K562 (cell line): ENCODE data around the gene GLT6D1. TPM values are rescaled to one million over a fixed set of nuclear protein-coding genes. Genes with fewer than 3 reads are reported as not detected.

Experiments
- ATAC-seq: fragments of 200-7000 bp; cut with Tn5 transposase; 3 replicates; pipeline ENCODE4 v1.9.1; 2020; ENCODE audit warnings: moderate library complexity
- BruUV-seq: library from RNA; stranded (reverse); fragments of 400-500 nt; replicated peaks from 2 replicates; lab custom pipeline; 2021; lab: Mats Ljungman, UMichigan
- CTCF ChIA-PET: fragments of 300-600 bp; formaldehyde crosslinking; extraction: SDS; loops from one replicate; lab custom pipeline; 2021; ENCODE audit warnings: low intra/inter-chr PET ratio; lab: Yijun Ruan, JAX
- POLR2A ChIA-PET: fragments of 300-600, 350-650 bp; sonication (Branson Sonifier 250); formaldehyde crosslinking; extraction: SDS; loops from one replicate; lab custom pipeline; 2021; ENCODE audit warnings: antibody characterized with exemption, inconsistent platforms; lab: Yijun Ruan, JAX
- DNase-seq, 4 experiments: peaks; one replicate each; pipeline versions ENCODE4 v3.0.0 to v3.0.0-alpha.2; 2011 to 2018; ENCODE audit warnings: low spot score in 3 of 4, mixed read lengths in 3 of 4; ENCODE audit errors: extremely low read depth in 1 of 4
- FAIRE-seq: peaks from 2 replicates; lab custom pipeline; 2011; peaks lifted over from hg19 to GRCh38; lab: Jason Lieb, UNC
- H2AFZ ChIP-seq: 2 replicates; pipeline ENCODE4 v1.6.0; 2011; ENCODE audit warnings: low read depth, low read length, control low read depth, inconsistent platforms
- H3K27ac ChIP-seq: fragments of 200-600 bp; 3 replicates; pipeline ENCODE4 v1.8.0; 2011; ENCODE audit warnings: low read depth, mild to moderate bottlenecking, control low read depth, inconsistent platforms, low read length, moderate library complexity, mixed read lengths; ENCODE audit errors: extremely low read depth
- H3K27me3 ChIP-seq, 2 experiments: fragments of 300-600 bp in 1 of 2; 2 replicates in 1 of 2; 3 replicates in 1 of 2; pipeline versions ENCODE4 v1.6.0 to v1.8.0; 2011; ENCODE audit warnings: inconsistent platforms in 2 of 2, low read length in 2 of 2, mild to moderate bottlenecking in 1 of 2, mixed read lengths in 1 of 2, moderate library complexity in 1 of 2; ENCODE audit not compliant: control insufficient read depth in 2 of 2, insufficient read depth in 2 of 2
- H3K36me3 ChIP-seq: fragments of 300-600 bp; 3 replicates; pipeline ENCODE4 v1.8.0; 2011; ENCODE audit warnings: mild to moderate bottlenecking, low read length, inconsistent platforms; ENCODE audit not compliant: control insufficient read depth, insufficient read depth
- H3K4me1 ChIP-seq, 2 experiments: fragments of 200-600 bp in 1 of 2; replicated peaks in 1 of 2; 2 replicates in 1 of 2; 3 replicates in 1 of 2; pipeline versions ENCODE4 v1.5.1 to v1.8.0; 2011; ENCODE audit warnings: inconsistent platforms in 2 of 2, low read length in 2 of 2, mild to moderate bottlenecking in 1 of 2, mixed read lengths in 1 of 2, moderate library complexity in 1 of 2; ENCODE audit not compliant: control insufficient read depth in 2 of 2, insufficient read depth in 2 of 2
- H3K4me2 ChIP-seq: 2 replicates; pipeline ENCODE4 v1.6.1; 2011; ENCODE audit warnings: low read length, control low read depth, inconsistent platforms, mixed read lengths; ENCODE audit not compliant: insufficient read depth
- H3K4me3 ChIP-seq: fragments of 200-600 bp; sonication (generic), shearing (Covaris generic); 2 replicates; pipeline ENCODE4 v1.5.1; 2016; ENCODE audit warnings: control low read depth, inconsistent platforms
- H3K79me2 ChIP-seq: fragments of 200-600 bp; 3 replicates; pipeline ENCODE4 v1.8.0; 2011; ENCODE audit warnings: low read length, inconsistent platforms; ENCODE audit not compliant: control insufficient read depth, insufficient read depth
- H3K9ac ChIP-seq, 2 experiments: 2 replicates each; pipeline versions ENCODE4 v1.6.0 to v1.6.1; 2011; ENCODE audit warnings: low read depth in 2 of 2, low read length in 2 of 2, control low read depth in 1 of 2, inconsistent platforms in 1 of 2, mild to moderate bottlenecking in 1 of 2, mixed read lengths in 1 of 2; ENCODE audit not compliant: insufficient read depth in 1 of 2
- H3K9me1 ChIP-seq: one replicate; pipeline ENCODE4 v1.6.0; 2011; ENCODE audit warnings: inconsistent platforms, mild to moderate bottlenecking, low read length, moderate library complexity; ENCODE audit not compliant: control insufficient read depth, insufficient read depth
- H3K9me3 ChIP-seq: replicated peaks from 2 replicates; pipeline ENCODE4 v1.5.1; 2011; ENCODE audit warnings: low read depth, low read length, inconsistent platforms; ENCODE audit not compliant: control insufficient read depth, insufficient read depth
- H4K20me1 ChIP-seq: replicated peaks from 2 replicates; pipeline ENCODE4 v1.6.1; 2011; ENCODE audit warnings: low read length, inconsistent platforms, mixed read lengths; ENCODE audit not compliant: control insufficient read depth, insufficient read depth
- ARID3B ChIP-seq: fragments of 250-450 bp; sonication (Bioruptor Pico); IDR thresholded peaks from 2 replicates; pipeline ENCODE4 v1.4.0; 2020; ENCODE audit warnings: borderline replicate concordance
- BRF1 ChIP-seq: IDR thresholded peaks from 3 replicates; pipeline ENCODE4 v1.6.1; 2011; ENCODE audit warnings: borderline replicate concordance, mild to moderate bottlenecking; ENCODE audit not compliant: insufficient read length; ENCODE audit errors: extremely low read depth
- EP400 ChIP-seq: fragments of 450-650 bp; IDR thresholded peaks from 2 replicates; pipeline ENCODE4 v1.6.1; 2017; ENCODE audit warnings: antibody characterized with exemption, mild to moderate bottlenecking, moderate library complexity
- HDAC8 ChIP-seq: fragments of 450-650 bp; IDR thresholded peaks from 2 replicates; pipeline ENCODE4 v1.6.1; 2016; ENCODE audit warnings: mild to moderate bottlenecking, missing genetic modification characterization, moderate library complexity, missing compliant biosample characterization
- MIER1 ChIP-seq: fragments of 450-650 bp; IDR thresholded peaks from 2 replicates; pipeline ENCODE4 v1.6.1; 2016; ENCODE audit warnings: antibody characterized with exemption, mild to moderate bottlenecking, low read depth
- NFIX ChIP-seq: fragments of 250-450 bp; sonication (Bioruptor Pico); IDR thresholded peaks from 2 replicates; pipeline ENCODE4 v1.4.0; 2020; ENCODE audit warnings: low read depth, mild to moderate bottlenecking, moderate library complexity
- NUFIP1 ChIP-seq: fragments of 450-650 bp; IDR thresholded peaks from 2 replicates; pipeline ENCODE4 v1.6.1; 2018; ENCODE audit not compliant: partially characterized antibody
- SAFB ChIP-seq: fragments of 200-400 bp; formaldehyde crosslinking; IDR thresholded peaks from 2 replicates; pipeline ENCODE4 v1.6.1; 2017; ENCODE audit warnings: low read depth, low read length, borderline replicate concordance
- SIN3B ChIP-seq: fragments of 450-650 bp; IDR thresholded peaks from 2 replicates; pipeline ENCODE4 v1.6.1; 2017; ENCODE audit warnings: low read depth, mild to moderate bottlenecking, moderate library complexity
- STAT5B ChIP-seq: fragments of 250-450 bp; sonication (Bioruptor Pico); IDR thresholded peaks from 2 replicates; pipeline ENCODE4 v1.8.0; 2021; ENCODE audit warnings: mild to moderate bottlenecking, inconsistent platforms
- TAF7 ChIP-seq: fragments of 450-650 bp; IDR thresholded peaks from 2 replicates; pipeline ENCODE4 v1.6.1; 2016; ENCODE audit warnings: missing genetic modification characterization, missing compliant biosample characterization
- TEAD4 ChIP-seq, 2 experiments: sonication (generic) in 1 of 2; formaldehyde crosslinking in 1 of 2; IDR thresholded peaks; 2 replicates each; pipeline versions ENCODE4 v1.6.1 to v1.8.0; 2012 to 2022; ENCODE audit warnings: borderline replicate concordance in 1 of 2, inconsistent platforms in 1 of 2, low read length in 1 of 2, mild to moderate bottlenecking in 1 of 2, missing genetic modification reagents in 1 of 2
- ZFPM2 ChIP-seq: fragments of 250-450 bp; sonication (Bioruptor Pico); IDR thresholded peaks from 2 replicates; pipeline ENCODE4 v1.5.1; 2022; ENCODE audit warnings: mild to moderate bottlenecking
- ZKSCAN3 ChIP-seq: fragments of 250-450 bp; sonication (Bioruptor Pico); IDR thresholded peaks from 2 replicates; pipeline ENCODE4 v1.4.0; 2020
- ZNF354B ChIP-seq: fragments of 250-450 bp; sonication (Bioruptor Pico); IDR thresholded peaks from 2 replicates; pipeline ENCODE4 v1.4.0; 2020
- ZNF512 ChIP-seq: IDR thresholded peaks from 2 replicates; pipeline ENCODE4 v1.6.1; 2016; ENCODE audit warnings: missing genetic modification characterization, missing compliant biosample characterization
- ZNF609 ChIP-seq: sonication (generic); formaldehyde crosslinking; IDR thresholded peaks from 2 replicates; pipeline ENCODE4 v1.8.1; 2023; ENCODE audit warnings: missing genetic modification reagents, mild to moderate bottlenecking, borderline replicate concordance
- WGBS: fragments of 100-300 bp; shearing (Covaris generic); methylation state at CpG from one replicate; pipeline ENCODE4 v1.1.6; 2016; ENCODE audit warnings: low coverage, mixed read lengths; ENCODE audit not compliant: insufficient coverage; ENCODE audit errors: missing lambda C conversion rate; 5-methylcytosine and 5-hydroxymethylcytosine counted together
- in situ Hi-C: fragments of 300-500 bp; cut with MboI; formaldehyde crosslinking; loops from 4 replicates; pipeline ENCODE4 v1.15.0; 2018; ENCODE audit warnings: inconsistent platforms, mixed read lengths
- intact Hi-C: fragments of 100-400 bp; cut with micrococcal nuclease; formaldehyde crosslinking; loops from 2 replicates; pipeline ENCODE4 v1.14.2; 2022
- polyA plus RNA-seq, 8 experiments: library from polyadenylated mRNA; depleted of rRNA in 4 of 8; stranded (reverse) in 5 of 8; unstranded in 3 of 8; fragments of >200 nt; fragmentation: Nextera tagmentation in 2 of 8; fragmentation: Illumina TruSeq in 1 of 8; extraction: Ambion mirVana in 2 of 8; extraction: Trizol in 1 of 8; gene quantifications; 2 replicates each; pipeline versions ENCODE4 v1.2.1 to v1.2.3, GENCODE V29; 2011 to 2014; ENCODE audit warnings: inconsistent platforms in 1 of 8, missing spikeins in 1 of 8
- total RNA-seq, 7 experiments: library from RNA; depleted of rRNA in 6 of 7; stranded (reverse); fragments of >200 nt in 6 of 7; fragmentation: Illumina TruSeq in 2 of 7; extraction: Trizol in 2 of 7; gene quantifications; 2 replicates each; pipeline versions ENCODE4 v1.2.1 to v1.2.3, GENCODE V29; 2011 to 2021; ENCODE audit warnings: low replicate concordance in 1 of 7

GLT6D1 gene
- total and polyA plus RNA-seq, 9 of the 15 experiments (the other 6 are each of a cell fraction or from before 2014, with no cell fraction given) = not detected

- Histone ChIP-seq H3K27me3 (peaks cover 27 to 73% of the 10 kb centered on the region in 2 experiments; a peak in 4 of 5 replicates), H3K9me3 (no peaks in the 10 kb centered on the region), H3K27ac (no peak overlapping the region), H3K4me2 (no peak overlapping the region), H2AFZ (no peak overlapping the region), H3K4me1 (peaks cover 0 to 16% of the 10 kb centered on the region in 2 experiments; a peak in 2 of 5 replicates), H3K79me2 (no peaks in the 10 kb centered on the region), H3K9ac (no peak overlapping the region), H3K9me1 (no peaks in the 10 kb centered on the region), H3K4me3 (no peak overlapping the region), H3K36me3 (no peaks in the 10 kb centered on the region), H4K20me1 (peaks cover 9% of the 10 kb centered on the region)
- POLR2A ChIA-PET = interaction anchor here (1.1 kb wide), 1 partner anchor 12 kb away, joined by 3 read pairs; no protein-coding TSS in a partner anchor
- in situ Hi-C loops = no loop called here
- no TSS peak for BruUV-seq
- ATAC-seq (no peak), FAIRE-seq (no peak), DNase-seq (no peak)
- 2% methylated on average over 8 of the region's 10 CpGs for WGBS
- intact Hi-C loops = no loop called here
- CTCF ChIA-PET = no interaction called here
- no peak for TF ChIP-seq ZNF354B (CRISPR knock-in tag)
- no peak for TF ChIP-seq ZNF609
- TF ChIP-seq ZFPM2 = no peak
- no peak for TF ChIP-seq ZKSCAN3 (CRISPR knock-in tag)
- TF ChIP-seq STAT5B = no peak
- TF ChIP-seq EP400 = no peak
- no peak for TF ChIP-seq SAFB
- TF ChIP-seq NUFIP1 = no peak
- TF ChIP-seq ZNF512 (tag) = no peak
- no peak for TF ChIP-seq ARID3B (CRISPR knock-in tag)
- TF ChIP-seq TEAD4 (IDR thresholded peaks at IDR 0.05; ENCODE audit: low read length) = no peak
- no peak for TF ChIP-seq TEAD4 (CRISPR knock-in tag; IDR thresholded peaks at IDR 0.05; ENCODE audit: borderline replicate concordance)
- TF ChIP-seq HDAC8 (tag) = no peak
- no peak for TF ChIP-seq BRF1
- no peak for TF ChIP-seq NFIX (CRISPR knock-in tag)
- no peak for TF ChIP-seq SIN3B
- TF ChIP-seq TAF7 (tag) = no peak
- TF ChIP-seq MIER1 = no peak
Observed at GRCh38 chr9:135619599-135619886, 19.8 kb downstream of the GLT6D1 start.
